Activated naive CD4-positive, alpha-beta T cell treated with anti-CD3 and anti-CD28 coated beads, Interleukin-2, amount 10 ng/mL, durations not matched to agents 7 days and 5 days (primary cell): Measurements from ENCODE around the gene NKPD1.
A peak's percentile ranks its signal among the peaks of the same experiment; 100 is the strongest.

Source experiments
- CTCF ChIA-PET: fragments of 350-600 bp; sonication (Branson Sonifier 250); formaldehyde crosslinking; loops from one replicate; lab custom pipeline; 2021; ENCODE audit warnings: antibody characterized with exemption; lab: Charles Lee
- DNase-seq: peaks from one replicate; pipeline ENCODE4 v3.0.0-alpha.2; 2020
- H3K27ac Mint-ChIP-seq: one replicate; pipeline ENCODE4 v1.8.0; 2021; ENCODE audit warnings: mild to moderate bottlenecking, moderate library complexity, mixed read lengths
- H3K27me3 Mint-ChIP-seq: one replicate; pipeline ENCODE4 v1.8.0; 2021; ENCODE audit warnings: mild to moderate bottlenecking, mixed read lengths
- H3K36me3 Mint-ChIP-seq: one replicate; pipeline ENCODE4 v1.8.0; 2021; ENCODE audit warnings: mixed read lengths
- H3K4me1 Mint-ChIP-seq: one replicate; pipeline ENCODE4 v1.8.0; 2021; ENCODE audit warnings: mixed read lengths
- H3K4me3 Mint-ChIP-seq: one replicate; pipeline ENCODE4 v1.8.0; 2021; ENCODE audit warnings: mild to moderate bottlenecking, moderate library complexity, mixed read lengths
- H3K9me3 Mint-ChIP-seq: one replicate; pipeline ENCODE4 v1.8.0; 2021; ENCODE audit warnings: mixed read lengths

The NKPD1 gene

GRCh38 chr19:45168767-45169351, 8.1 kb upstream of the NKPD1 start:
- CTCF ChIA-PET, result no interaction called here

GRCh38 chr19:45166723-45167252, 6.0 kb upstream of the NKPD1 start:
- Mint-ChIP-seq H3K36me3 (peaks cover 9% of the 10 kb centered on the region), H3K27ac (peak overlapping the region; percentile 29), H3K27me3 (peaks cover 9% of the 10 kb centered on the region), H3K4me1 (peaks cover 63% of the 10 kb centered on the region), H3K4me3 (no peak overlapping the region), H3K9me3 (no peaks in the 10 kb centered on the region)
- DNase-seq, result no peak
- CTCF ChIA-PET, result interaction anchor here (1.0 kb wide), 1 partner anchor 24 kb away, joined by 3 read pairs; no protein-coding TSS in a partner anchor

More at GRCh38 chr19:45168767-45169351, 8.1 kb upstream of the NKPD1 start:
- H3K27me3 Mint-ChIP-seq, result peaks cover 3% of the 10 kb centered on the region
- peaks cover 75% of the 10 kb centered on the region for H3K4me1 Mint-ChIP-seq
- DNase-seq, result no peak
- H3K9me3 Mint-ChIP-seq, result no peaks in the 10 kb centered on the region
- no peak overlapping the region for H3K27ac Mint-ChIP-seq
- no peak overlapping the region for H3K4me3 Mint-ChIP-seq
- peaks cover 9% of the 10 kb centered on the region for H3K36me3 Mint-ChIP-seq

GRCh38 chr19:45164577-45165335, 4.0 kb upstream of the NKPD1 start:
- peaks cover 43% of the 10 kb centered on the region for H3K4me1 Mint-ChIP-seq
- no peaks in the 10 kb centered on the region for H3K9me3 Mint-ChIP-seq
- H3K27me3 Mint-ChIP-seq, result peaks cover 26% of the 10 kb centered on the region
- H3K4me3 Mint-ChIP-seq, result no peak overlapping the region
- peak; percentile 75 for DNase-seq
- peak overlapping the region; percentile 42 for H3K27ac Mint-ChIP-seq
- H3K36me3 Mint-ChIP-seq, result peaks cover 9% of the 10 kb centered on the region
- CTCF ChIA-PET, result interaction anchor here (1.6 kb wide), 1 partner anchor 22 kb away, joined by 8 read pairs; no protein-coding TSS in a partner anchor

- DNase-seq, result no peak
- CTCF ChIA-PET, result interaction anchor here (1.0 to 1.6 kb wide), 2 partner anchors 12 to 23 kb away, joined by 3 to 8 read pairs; no protein-coding TSS in a partner anchor
- peaks cover 35% of the 10 kb centered on the region for H3K4me1 Mint-ChIP-seq
- no peaks in the 10 kb centered on the region for H3K9me3 Mint-ChIP-seq
- H3K27me3 Mint-ChIP-seq, result peaks cover 34% of the 10 kb centered on the region
- no peak overlapping the region for H3K4me3 Mint-ChIP-seq
- peak overlapping the region; percentile 42 for H3K27ac Mint-ChIP-seq
- H3K36me3 Mint-ChIP-seq, result peaks cover 9% of the 10 kb centered on the region
Observed at GRCh38 chr19:45163751-45164460, 3.1 kb upstream of the NKPD1 start.

- CTCF ChIA-PET, result interaction anchor here (1.0 kb wide), 1 partner anchor 11 kb away, joined by 3 read pairs; no protein-coding TSS in a partner anchor
- peaks cover 8% of the 10 kb centered on the region for H3K36me3 Mint-ChIP-seq
Observed at GRCh38 chr19:45163156-45163555, 2.4 kb upstream of the NKPD1 start.

GRCh38 chr19:45162608-45163143, 1.9 kb upstream of the NKPD1 start:
- H3K4me1 Mint-ChIP-seq, result peaks cover 27% of the 10 kb centered on the region
- DNase-seq, result no peak
- H3K27me3 Mint-ChIP-seq, result peaks cover 47% of the 10 kb centered on the region
- no peaks in the 10 kb centered on the region for H3K9me3 Mint-ChIP-seq
- no peak overlapping the region for H3K4me3 Mint-ChIP-seq
- peaks cover 8% of the 10 kb centered on the region for H3K36me3 Mint-ChIP-seq
- CTCF ChIA-PET, result no interaction called here
- H3K27ac Mint-ChIP-seq, result no peak overlapping the region

More at GRCh38 chr19:45163156-45163555, 2.4 kb upstream of the NKPD1 start:
- Mint-ChIP-seq H3K27me3 (peaks cover 42% of the 10 kb centered on the region), H3K9me3 (no peaks in the 10 kb centered on the region), H3K4me1 (peaks cover 27% of the 10 kb centered on the region), H3K4me3 (no peak overlapping the region), H3K27ac (no peak overlapping the region)
- no peak for DNase-seq

GRCh38 chr19:45161738-45162607, 1.2 kb upstream of the NKPD1 start:
- Mint-ChIP-seq H3K27me3 (peaks cover 51% of the 10 kb centered on the region), H3K4me1 (peaks cover 23% of the 10 kb centered on the region), H3K27ac (no peak overlapping the region), H3K9me3 (no peaks in the 10 kb centered on the region), H3K36me3 (peaks cover 5% of the 10 kb centered on the region), H3K4me3 (no peak overlapping the region)
- no peak for DNase-seq
- CTCF ChIA-PET, result no interaction called here

GRCh38 chr19:45159971-45160324, 834 bp downstream of the NKPD1 start:
- peaks cover 69% of the 10 kb centered on the region for H3K27me3 Mint-ChIP-seq
- CTCF ChIA-PET, result no interaction called here
- no peaks in the 10 kb centered on the region for H3K9me3 Mint-ChIP-seq
- no peak for DNase-seq
- no peak overlapping the region for H3K4me3 Mint-ChIP-seq
- peaks cover 14% of the 10 kb centered on the region for H3K4me1 Mint-ChIP-seq
- no peak overlapping the region for H3K27ac Mint-ChIP-seq
- no peaks in the 10 kb centered on the region for H3K36me3 Mint-ChIP-seq

- Mint-ChIP-seq H3K27ac (no peak overlapping the region), H3K27me3 (peaks cover 75% of the 10 kb centered on the region), H3K4me1 (peaks cover 10% of the 10 kb centered on the region), H3K9me3 (no peaks in the 10 kb centered on the region), H3K4me3 (no peak overlapping the region), H3K36me3 (no peaks in the 10 kb centered on the region)
- no peak for DNase-seq
- CTCF ChIA-PET, result no interaction called here
Observed at GRCh38 chr19:45159210-45159970, 1.4 kb downstream of the NKPD1 start.

- H3K27me3 Mint-ChIP-seq, result peaks cover 82% of the 10 kb centered on the region
Observed at GRCh38 chr19:45158503-45159209, 2.1 kb downstream of the NKPD1 start.

GRCh38 chr19:45156751-45157150, 4.0 kb downstream of the NKPD1 start:
- Mint-ChIP-seq H3K27me3 (peaks cover 95% of the 10 kb centered on the region), H3K9me3 (no peaks in the 10 kb centered on the region), H3K4me1 (peaks cover 22% of the 10 kb centered on the region), H3K4me3 (no peak overlapping the region), H3K36me3 (peaks cover 7% of the 10 kb centered on the region), H3K27ac (no peak overlapping the region)
- CTCF ChIA-PET, result no interaction called here
- no peak for DNase-seq

More at GRCh38 chr19:45158503-45159209, 2.1 kb downstream of the NKPD1 start:
- H3K27ac Mint-ChIP-seq, result no peak overlapping the region
- peaks cover 9% of the 10 kb centered on the region for H3K4me1 Mint-ChIP-seq
- CTCF ChIA-PET, result no interaction called here
- no peak for DNase-seq
- no peak overlapping the region for H3K4me3 Mint-ChIP-seq
- peaks cover 2% of the 10 kb centered on the region for H3K36me3 Mint-ChIP-seq
- H3K9me3 Mint-ChIP-seq, result no peaks in the 10 kb centered on the region

- Mint-ChIP-seq H3K36me3 (peaks cover 10% of the 10 kb centered on the region), H3K9me3 (no peaks in the 10 kb centered on the region), H3K4me1 (peaks cover 27% of the 10 kb centered on the region), H3K4me3 (no peak overlapping the region), H3K27ac (no peak overlapping the region), H3K27me3 (peaks cover 95% of the 10 kb centered on the region)
- no peak for DNase-seq
- CTCF ChIA-PET, result no interaction called here
Observed at GRCh38 chr19:45156011-45156630, 4.7 kb downstream of the NKPD1 start.
